Neuronal stem cell (in vitro differentiated cells): Measurements from ENCODE around the gene PKHD1.
"Not testable (repeated sequence)": the region's sequence is repeated elsewhere in the genome, so short reads cannot be mapped to it uniquely, and the experiment has no call there.

Source experiments
- DNase-seq: peaks from one replicate; pipeline ENCODE4 v3.0.0-alpha.2; 2013; ENCODE audit warnings: low spot score
- H2AFZ ChIP-seq: one replicate; pipeline ENCODE4 v1.6.1; 2013; ENCODE audit warnings: mild to moderate bottlenecking, low read length, inconsistent platforms
- H2AK5ac ChIP-seq: 2 replicates; pipeline ENCODE4 v1.6.1; 2013; ENCODE audit warnings: low read depth, mild to moderate bottlenecking, inconsistent platforms, low read length, moderate library complexity, mixed read lengths
- H2BK120ac ChIP-seq: 2 replicates; pipeline ENCODE4 v1.6.1; 2013; ENCODE audit warnings: low read depth, mild to moderate bottlenecking, inconsistent platforms, low read length, moderate library complexity, mixed read lengths
- H2BK12ac ChIP-seq: one replicate; pipeline ENCODE4 v1.6.1; 2013; ENCODE audit warnings: low read length, inconsistent platforms
- H2BK15ac ChIP-seq: 2 replicates; pipeline ENCODE4 v1.6.1; 2013; ENCODE audit warnings: mild to moderate bottlenecking, low read length, inconsistent platforms, mixed read lengths
- H2BK5ac ChIP-seq: one replicate; pipeline ENCODE4 v1.6.1; 2013; ENCODE audit warnings: inconsistent platforms, mild to moderate bottlenecking, low read length, moderate library complexity
- H3K14ac ChIP-seq: one replicate; pipeline ENCODE4 v1.6.1; 2013; ENCODE audit warnings: low read length, inconsistent platforms
- H3K18ac ChIP-seq: 2 replicates; pipeline ENCODE4 v1.6.1; 2013; ENCODE audit warnings: low read length, inconsistent platforms
- H3K23ac ChIP-seq: 2 replicates; pipeline ENCODE4 v1.6.1; 2013; ENCODE audit warnings: low read depth, mild to moderate bottlenecking, mixed read lengths, low read length, inconsistent platforms; ENCODE audit not compliant: poor library complexity
- H3K27ac ChIP-seq: replicated peaks from 3 replicates; pipeline ENCODE4 v1.5.1; 2013; ENCODE audit warnings: low read length, inconsistent platforms
- H3K27me3 ChIP-seq, 3 experiments: 2 replicates each; pipeline ENCODE4 v1.6.1; 2013; ENCODE audit warnings: low read length in 3 of 3, mild to moderate bottlenecking in 2 of 3, inconsistent platforms in 1 of 3, low read depth in 1 of 3, mixed read lengths in 1 of 3, moderate library complexity in 1 of 3; ENCODE audit not compliant: control insufficient read depth in 3 of 3, insufficient read depth in 3 of 3
- H3K36me3 ChIP-seq, 2 donors: replicated peaks in 1 of 2; 2 replicates each; pipeline ENCODE4 v1.6.1; 2013; ENCODE audit warnings: low read length in 2 of 2; ENCODE audit not compliant: control insufficient read depth in 2 of 2, insufficient read depth in 2 of 2
- H3K4ac ChIP-seq: 2 replicates; pipeline ENCODE4 v1.6.1; 2013; ENCODE audit warnings: inconsistent platforms, mild to moderate bottlenecking, low read length, moderate library complexity
- H3K4me1 ChIP-seq, 2 donors: 1 replicate in 1 of 2; 2 replicates in 1 of 2; pipeline ENCODE4 v1.6.1; 2013; ENCODE audit warnings: low read length in 2 of 2, low read depth in 1 of 2; ENCODE audit not compliant: control insufficient read depth in 2 of 2, insufficient read depth in 1 of 2
- H3K4me2 ChIP-seq: one replicate; pipeline ENCODE4 v1.6.1; 2013; ENCODE audit warnings: mild to moderate bottlenecking, low read length, inconsistent platforms; ENCODE audit not compliant: insufficient read depth, poor library complexity, severe bottlenecking
- H3K4me3 ChIP-seq, 2 donors: 2 replicates each; pipeline ENCODE4 v1.5.1; 2013; ENCODE audit warnings: low read length in 2 of 2, mild to moderate bottlenecking in 2 of 2, inconsistent platforms in 1 of 2, moderate library complexity in 1 of 2
- H3K79me1 ChIP-seq: one replicate; pipeline ENCODE4 v1.6.1; 2013; ENCODE audit warnings: low read depth, mild to moderate bottlenecking, inconsistent platforms, low read length, moderate library complexity
- H3K9ac ChIP-seq: one replicate; pipeline ENCODE4 v1.6.1; 2013; ENCODE audit warnings: mild to moderate bottlenecking, low read depth, low read length, inconsistent platforms; ENCODE audit not compliant: poor library complexity
- H3K9me3 ChIP-seq, 2 donors: replicated peaks in 1 of 2; 2 replicates each; pipeline versions ENCODE3 to v1.6.1; 2013; ENCODE audit warnings: low read length in 2 of 2, mild to moderate bottlenecking in 2 of 2, inconsistent platforms in 1 of 2, low read depth in 1 of 2, mixed read lengths in 1 of 2, moderate library complexity in 1 of 2; ENCODE audit not compliant: control insufficient read depth in 2 of 2, insufficient read depth in 1 of 2
- H4K8ac ChIP-seq: one replicate; pipeline ENCODE4 v1.6.1; 2013; ENCODE audit warnings: low read depth, mild to moderate bottlenecking, inconsistent platforms, low read length, moderate library complexity
- H4K91ac ChIP-seq: one replicate; pipeline ENCODE4 v1.6.1; 2013; ENCODE audit warnings: low read length, low read depth, mild to moderate bottlenecking, inconsistent platforms; ENCODE audit not compliant: poor library complexity
- WGBS, 2 donors: extraction: QIAGEN DNeasy Blood & Tissue Kit; methylation state at CpG; one replicate each; pipeline ENCODE4 v1.1.7; 2013; ENCODE audit warnings: missing lambda C conversion rate in 2 of 2, mixed read lengths in 1 of 2; ENCODE audit not compliant: insufficient read length in 2 of 2, insufficient replicate concordance in 1 of 2; ENCODE audit errors: extremely low coverage in 2 of 2; 5-methylcytosine and 5-hydroxymethylcytosine counted together

Gene PKHD1

GRCh38 chr6:51853109-51853508, 234.3 kb downstream of the PKHD1 start:
- not testable (repeated sequence) for H3K27me3 ChIP-seq, H3K27ac ChIP-seq, H2BK5ac ChIP-seq, H3K23ac ChIP-seq, H4K91ac ChIP-seq, H3K79me1 ChIP-seq, H4K8ac ChIP-seq, H3K4me3 ChIP-seq, H3K14ac ChIP-seq, H3K4me2 ChIP-seq, H2AK5ac ChIP-seq, H3K9ac ChIP-seq, H3K4me1 ChIP-seq, DNase-seq, H3K36me3 ChIP-seq, H2BK15ac ChIP-seq, H2BK12ac ChIP-seq, H3K4ac ChIP-seq, H3K9me3 ChIP-seq, H3K18ac ChIP-seq, H2AFZ ChIP-seq, H2BK120ac ChIP-seq
- no CpG with 5 or more reads among the region's 1 CpG for WGBS, 2 donors

GRCh38 chr6:51846531-51846930, 240.9 kb downstream of the PKHD1 start:
- Histone ChIP-seq H3K14ac (no peak overlapping the region), H3K36me3 (no peaks in the 10 kb centered on the region), H3K4me2 (no peak overlapping the region), H2AK5ac (no peak overlapping the region), H4K91ac (no peak overlapping the region), H2BK120ac (no peak overlapping the region), H3K27me3 (no peaks in the 10 kb centered on the region), H2BK5ac (no peak overlapping the region), H2BK12ac (no peak overlapping the region), H3K4me3 (no peak overlapping the region), H3K79me1 (no peaks in the 10 kb centered on the region), H3K4ac (no peak overlapping the region), H4K8ac (no peak overlapping the region), H3K4me1 (peaks cover 20 to 30% of the 10 kb centered on the region in 2 donors), H3K23ac (no peak overlapping the region), H3K18ac (no peak overlapping the region), H2BK15ac (no peak overlapping the region), H3K9ac (no peak overlapping the region), H3K9me3 (no peaks in the 10 kb centered on the region), H2AFZ (no peak overlapping the region), H3K27ac (no peak overlapping the region)
- WGBS, 2 donors = no CpG with 5 or more reads among the region's 2 CpGs
- DNase-seq = no peak

GRCh38 chr6:51844336-51844735, 243.1 kb downstream of the PKHD1 start:
- Histone ChIP-seq H3K14ac (no peak overlapping the region), H2AK5ac (no peak overlapping the region), H3K4me3 (no peak overlapping the region), H2BK15ac (no peak overlapping the region), H3K4ac (no peak overlapping the region), H2BK5ac (no peak overlapping the region), H3K79me1 (no peaks in the 10 kb centered on the region), H2BK12ac (no peak overlapping the region), H3K18ac (no peak overlapping the region), H3K23ac (no peak overlapping the region), H3K9ac (no peak overlapping the region), H3K27ac (no peak overlapping the region), H3K9me3 (no peaks in the 10 kb centered on the region), H4K8ac (no peak overlapping the region), H2BK120ac (no peak overlapping the region), H3K4me1 (peaks cover 20 to 46% of the 10 kb centered on the region in 2 donors), H3K27me3 (peaks cover 0 to 4% (median 0%) of the 10 kb centered on the region in 3 experiments), H3K36me3 (no peaks in the 10 kb centered on the region), H2AFZ (no peak overlapping the region), H4K91ac (no peak overlapping the region), H3K4me2 (no peak overlapping the region)
- no CpG with 5 or more reads among the region's 3 CpGs for WGBS, 2 donors
- DNase-seq = no peak

- no peak overlapping the region for H3K4ac ChIP-seq
- H3K9ac ChIP-seq = no peak overlapping the region
- H3K14ac ChIP-seq = no peak overlapping the region
- H2BK120ac ChIP-seq = no peak overlapping the region
- no peak overlapping the region for H4K91ac ChIP-seq
- H3K9me3 ChIP-seq = no peaks in the 10 kb centered on the region
- no peak overlapping the region for H4K8ac ChIP-seq
- no peak overlapping the region for H2BK5ac ChIP-seq
- H3K23ac ChIP-seq = no peak overlapping the region
- H3K36me3 ChIP-seq = no peaks in the 10 kb centered on the region
- H3K18ac ChIP-seq = no peak overlapping the region
- H3K79me1 ChIP-seq = no peaks in the 10 kb centered on the region
- no peak for DNase-seq
- H2BK12ac ChIP-seq = no peak overlapping the region
- peaks cover 20 to 46% of the 10 kb centered on the region in 2 donors for H3K4me1 ChIP-seq
- H3K4me3 ChIP-seq = peak overlapping the region in 1 of 2 donors; percentile 0
- H2AK5ac ChIP-seq = no peak overlapping the region
- no peak overlapping the region for H3K27ac ChIP-seq
- no CpG with 5 or more reads among the region's 5 CpGs for WGBS, 2 donors
- H2BK15ac ChIP-seq = no peak overlapping the region
- H2AFZ ChIP-seq = peak overlapping the region; percentile 79
- H3K27me3 ChIP-seq = peaks cover 0 to 12% (median 0%) of the 10 kb centered on the region in 3 experiments
- H3K4me2 ChIP-seq = no peak overlapping the region
Measured at GRCh38 chr6:51843456-51844056, 243.9 kb downstream of the PKHD1 start.
